Right lobe of liver (tissue), 6 donors: ENCODE data around the gene SFSWAP. TPM values are rescaled to one million over a fixed set of nuclear protein-coding genes. Genes with fewer than 3 reads are reported as not detected.

ENCODE experiments used
- ATAC-seq, 4 donors: fragments of 200-7000 bp; cut with Tn5 transposase; one replicate each; pipeline ENCODE4 v1.9.1; 2020; ENCODE audit warnings: mild to moderate bottlenecking in 4 of 4, moderate library complexity in 4 of 4
- DNase-seq, 3 donors: peaks; one replicate each; pipeline ENCODE4 v3.0.0-alpha.2; 2020
- H3K27ac ChIP-seq, 3 donors: fragments of 200-600 bp; one replicate each; pipeline ENCODE4 v1.8.0; 2022
- H3K27me3 ChIP-seq, 2 donors: fragments of 200-600 bp; one replicate each; pipeline ENCODE4 v1.8.0; 2022
- H3K36me3 ChIP-seq, 4 donors: fragments of 200-600 bp; sonication (generic) in 1 of 4; one replicate each; pipeline versions ENCODE4 v1.5.1 to v1.8.0; 2017 to 2022; ENCODE audit warnings: control low read depth in 1 of 4
- H3K4me1 ChIP-seq, 4 donors: fragments of 200-600 bp; sonication (generic) in 1 of 4; one replicate each; pipeline versions ENCODE4 v1.5.1 to v1.8.0; 2017 to 2022; ENCODE audit warnings: control low read depth in 1 of 4
- H3K4me3 ChIP-seq, 3 donors: fragments of 200-600 bp; one replicate each; pipeline ENCODE4 v1.8.0; 2022
- H3K9me3 ChIP-seq, 4 donors: fragments of 200-600 bp; sonication (generic) in 1 of 4; one replicate each; pipeline versions ENCODE4 v1.5.1 to v1.8.0; 2017 to 2022; ENCODE audit warnings: control low read depth in 1 of 4
- POLR2A ChIP-seq: fragments of 450-650 bp; IDR thresholded peaks from one replicate; pipeline ENCODE4 v1.6.1; 2017; ENCODE audit warnings: antibody characterized with exemption, mild to moderate bottlenecking
- WGBS: methylation state at CpG from one replicate; pipeline ENCODE4 v1.1.6; 2018; ENCODE audit warnings: low coverage, low lambda C conversion rate; ENCODE audit not compliant: insufficient coverage; ENCODE audit errors: missing lambda C conversion rate; 5-methylcytosine and 5-hydroxymethylcytosine counted together
- intact Hi-C, 2 donors: fragments of 100-400 bp; cut with DNase I; formaldehyde crosslinking; loops; one replicate each; pipeline versions ENCODE4 v1.11.2 to v1.14.1; 2022
- total RNA-seq, 6 experiments: library from RNA; depleted of rRNA in 2 of 6; stranded (reverse); fragments of >200 nt in 2 of 6; fragmentation: NEBNext Ultra II Directional in 3 of 6; extraction: Animal tissue kit (Norgen Biotek cat#: 25700) in 3 of 6; gene quantifications; one replicate each; pipeline versions ENCODE4 v1.1.0 to v1.2.4, GENCODE V29; 2016 to 2023
- TF ChIP-seq, protein P1 (sequence below), 4 donors: fragments of 200-600 bp in 3 of 4; fragments of 450-650 bp in 1 of 4; IDR thresholded peaks; one replicate each; pipeline versions ENCODE4 v1.5.1 to v1.8.0; 2016 to 2022; ENCODE audit warnings: antibody characterized with exemption in 4 of 4, mild to moderate bottlenecking in 2 of 4
- donor health status: DM: no; HTN: yes; CAD: no.
- donor health status: DM: no; HTN: no; CAD: no.
- donor health status: DM: no; HTN: no; CAD: no.
- donor health status: DM: no; HTN: yes; CAD: no.
- donor health status: DM: no; HTN: yes; CAD: no.

SFSWAP gene
- total RNA-seq, 6 experiments from 2014 or later = 9.8 to 20.2 (median 13.1) TPM

DNA sequence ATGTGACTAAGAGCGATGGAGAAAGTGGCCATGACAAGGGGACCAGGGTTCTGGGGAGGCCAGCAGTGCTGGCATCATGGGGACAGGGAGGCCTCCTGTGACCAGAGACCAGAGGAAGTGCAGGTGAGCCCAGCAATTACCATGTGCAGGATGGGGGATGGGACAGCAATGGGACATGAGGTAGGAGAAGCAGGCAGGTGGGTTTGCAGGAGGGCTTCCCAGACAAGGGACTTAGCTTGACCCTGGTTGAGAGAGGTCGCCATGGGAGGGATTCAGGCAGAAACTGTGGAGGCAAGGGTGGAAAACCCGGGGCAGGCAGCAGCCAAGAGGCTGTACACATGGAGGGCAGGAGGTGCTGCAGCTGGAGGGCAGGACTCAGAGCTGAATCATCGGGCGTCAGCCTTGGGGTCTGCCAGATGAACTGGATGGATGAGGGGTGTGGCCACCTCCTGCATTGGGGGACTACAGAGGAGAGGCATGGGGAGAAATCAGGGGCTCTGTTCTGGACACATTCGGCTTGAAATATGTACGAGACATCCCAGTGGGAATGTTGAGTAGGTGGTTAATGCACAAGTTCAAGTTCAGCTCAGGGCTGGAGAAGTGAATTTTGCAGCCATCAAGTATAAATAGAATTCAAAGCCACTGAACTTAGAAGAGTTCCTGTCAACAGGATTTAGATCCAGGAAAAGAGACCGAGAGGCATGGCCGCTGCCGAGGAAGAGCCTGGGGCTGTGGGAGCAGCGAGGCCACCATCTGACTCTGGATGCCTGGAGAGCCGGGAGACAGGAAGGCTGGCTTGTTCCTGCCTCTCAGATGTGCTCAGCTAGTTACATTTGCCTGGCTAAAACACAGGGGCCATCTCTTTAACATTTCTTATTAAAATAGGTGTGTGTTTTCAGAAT, 36.6 kb downstream of the SFSWAP start:
- Histone ChIP-seq H3K4me3 (no peak overlapping the region), H3K27me3 (no peaks in the 10 kb centered on the region), H3K9me3 (no peaks in the 10 kb centered on the region), H3K4me1 (no peaks in the 10 kb centered on the region), H3K36me3 (peaks cover 0 to 28% (median 13%) of the 10 kb centered on the region in 4 donors), H3K27ac (no peak overlapping the region)
- TF ChIP-seq, protein P1, sequence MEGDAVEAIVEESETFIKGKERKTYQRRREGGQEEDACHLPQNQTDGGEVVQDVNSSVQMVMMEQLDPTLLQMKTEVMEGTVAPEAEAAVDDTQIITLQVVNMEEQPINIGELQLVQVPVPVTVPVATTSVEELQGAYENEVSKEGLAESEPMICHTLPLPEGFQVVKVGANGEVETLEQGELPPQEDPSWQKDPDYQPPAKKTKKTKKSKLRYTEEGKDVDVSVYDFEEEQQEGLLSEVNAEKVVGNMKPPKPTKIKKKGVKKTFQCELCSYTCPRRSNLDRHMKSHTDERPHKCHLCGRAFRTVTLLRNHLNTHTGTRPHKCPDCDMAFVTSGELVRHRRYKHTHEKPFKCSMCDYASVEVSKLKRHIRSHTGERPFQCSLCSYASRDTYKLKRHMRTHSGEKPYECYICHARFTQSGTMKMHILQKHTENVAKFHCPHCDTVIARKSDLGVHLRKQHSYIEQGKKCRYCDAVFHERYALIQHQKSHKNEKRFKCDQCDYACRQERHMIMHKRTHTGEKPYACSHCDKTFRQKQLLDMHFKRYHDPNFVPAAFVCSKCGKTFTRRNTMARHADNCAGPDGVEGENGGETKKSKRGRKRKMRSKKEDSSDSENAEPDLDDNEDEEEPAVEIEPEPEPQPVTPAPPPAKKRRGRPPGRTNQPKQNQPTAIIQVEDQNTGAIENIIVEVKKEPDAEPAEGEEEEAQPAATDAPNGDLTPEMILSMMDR (IDR thresholded peaks at IDR 0.05) = no peak
- no peak for TF ChIP-seq POLR2A
- intact Hi-C loops = no loop called here
- DNase-seq (no peak), ATAC-seq (peak in 1 of 4 donors; percentile 28)
- 92% methylated on average over 10 of the region's 12 CpGs for WGBS

DNA sequence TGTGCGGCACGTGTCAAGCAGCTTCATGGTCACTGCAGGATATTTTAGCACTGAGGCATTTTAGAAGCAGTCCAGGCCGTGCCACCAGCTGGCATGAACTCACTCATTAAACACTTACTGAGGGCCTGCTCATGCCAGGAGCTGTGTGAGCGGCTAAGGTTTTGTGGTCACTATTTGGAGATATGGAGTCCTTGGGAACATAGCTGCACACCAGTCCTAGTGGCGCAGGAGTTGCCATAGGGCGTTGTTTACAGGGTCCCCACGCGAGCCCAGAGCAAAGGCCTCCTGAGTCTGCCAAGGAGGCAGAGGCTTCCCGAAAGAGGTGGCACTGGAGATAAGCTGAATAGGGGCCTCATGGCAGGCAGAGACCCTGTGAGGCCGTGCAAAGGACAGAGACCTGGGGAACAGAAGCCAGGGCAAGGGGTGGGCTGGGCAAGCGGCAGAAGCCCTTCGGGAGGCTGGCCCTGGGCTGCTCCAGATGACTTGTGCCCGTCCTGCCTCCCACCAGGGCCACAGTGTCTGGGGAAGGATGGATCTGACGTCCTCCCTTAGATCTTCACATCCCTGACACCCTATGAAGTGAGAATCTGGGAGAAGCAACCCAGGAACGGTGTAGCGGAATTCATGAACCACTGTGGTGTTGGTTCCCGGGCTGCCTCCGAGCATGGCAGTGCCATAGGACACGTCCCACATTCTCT, 38.9 kb downstream of the SFSWAP start:
- 95% methylated on average over 8 of the region's 19 CpGs for WGBS
- intact Hi-C loops = no loop called here
- TF ChIP-seq, protein P1 (IDR thresholded peaks at IDR 0.05) = no peak
- Histone ChIP-seq H3K9me3 (no peaks in the 10 kb centered on the region), H3K27me3 (no peaks in the 10 kb centered on the region), H3K4me3 (no peak overlapping the region), H3K36me3 (peaks cover 0 to 45% (median 15%) of the 10 kb centered on the region in 4 donors), H3K4me1 (no peaks in the 10 kb centered on the region), H3K27ac (no peak overlapping the region)
- DNase-seq (no peak), ATAC-seq (no peak)

DNA sequence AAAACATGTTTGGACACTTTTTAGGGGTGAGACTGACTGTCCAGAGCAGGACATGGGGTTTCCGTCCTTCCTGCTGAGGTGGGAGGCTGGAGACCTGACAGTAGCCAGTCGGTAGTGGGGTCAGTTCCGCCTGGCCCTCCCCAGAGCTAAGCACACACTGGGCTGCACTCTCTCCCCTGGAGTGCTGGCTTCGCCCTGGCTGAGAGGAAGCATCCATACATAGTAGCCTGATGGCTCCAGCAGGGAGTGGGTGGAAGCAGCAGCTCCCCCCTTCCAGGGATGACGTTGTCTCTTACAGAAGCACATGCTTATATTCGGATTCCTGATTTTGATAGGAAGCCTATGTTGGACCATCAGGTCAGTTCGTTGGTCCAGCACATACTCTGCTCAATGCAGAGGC, 40.4 kb downstream of the SFSWAP start:
- intact Hi-C loops = no loop called here
- ATAC-seq (peak in 1 of 4 donors; percentile 16), DNase-seq (no peak)
- no peak overlapping the region for H3K4me3 ChIP-seq
- H3K27me3 ChIP-seq = no peaks in the 10 kb centered on the region
- peaks cover 0 to 49% (median 23%) of the 10 kb centered on the region in 4 donors for H3K36me3 ChIP-seq
- H3K4me1 ChIP-seq = no peaks in the 10 kb centered on the region
- TF ChIP-seq POLR2A = no peak
- TF ChIP-seq, protein P1 (IDR thresholded peaks at IDR 0.05) = no peak
- WGBS = 100% methylated on average over 3 of the region's 7 CpGs
- no peaks in the 10 kb centered on the region for H3K9me3 ChIP-seq
- H3K27ac ChIP-seq = no peak overlapping the region

DNA sequence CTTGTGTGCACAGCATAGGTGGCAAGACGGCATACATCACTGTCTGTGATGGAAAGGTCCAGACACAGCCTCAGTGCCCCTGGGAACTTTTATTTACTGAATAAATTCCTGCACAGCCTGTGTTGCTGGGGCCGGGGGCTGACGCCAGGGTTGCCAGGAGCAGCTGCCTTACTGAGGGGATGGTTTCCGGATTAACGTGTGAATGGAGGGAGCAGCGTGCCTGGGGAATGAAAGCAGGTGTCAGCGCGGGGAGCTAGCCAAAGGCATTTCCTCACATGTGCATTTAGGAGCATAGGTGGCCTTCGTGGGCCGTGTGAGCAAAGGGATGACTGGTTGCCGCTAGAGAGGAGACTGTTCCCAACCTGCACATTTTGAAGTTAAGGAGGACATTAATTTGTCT, 41.6 kb downstream of the SFSWAP start:
- Histone ChIP-seq H3K36me3 (peaks cover 0 to 57% (median 32%) of the 10 kb centered on the region in 4 donors), H3K9me3 (no peaks in the 10 kb centered on the region), H3K27me3 (no peaks in the 10 kb centered on the region), H3K4me3 (no peak overlapping the region), H3K27ac (no peak overlapping the region), H3K4me1 (no peaks in the 10 kb centered on the region)
- WGBS = 89% methylated on average over 11 of the region's 11 CpGs
- no peak for TF ChIP-seq POLR2A
- TF ChIP-seq, protein P1 (IDR thresholded peaks at IDR 0.05) = no peak
- intact Hi-C loops = no loop called here
- DNase-seq = no peak
- no peak for ATAC-seq
